Gastrocnemius medialis (tissue), 4 donors: ENCODE data around the gene OR4K13. TPM values are rescaled to one million over a fixed set of nuclear protein-coding genes. Genes with fewer than 3 reads are reported as not detected.

Source experiments
- ATAC-seq, 2 donors: fragments of 150-250 bp; one replicate each; pipeline ENCODE4 v1.9.1; 2016
- DNase-seq, 2 donors: peaks; one replicate each; pipeline ENCODE4 v3.0.0-alpha.2; 2019
- H3K27ac ChIP-seq, 4 donors: fragments of 200-600 bp; sonication (generic); 1 replicate in 1 of 4; 2 replicates in 3 of 4; pipeline ENCODE4 v1.5.1; 2016 to 2018; ENCODE audit warnings: mild to moderate bottlenecking in 2 of 4, moderate library complexity in 1 of 4
- H3K27me3 ChIP-seq, 3 donors: fragments of 200-600 bp; sonication (generic) in 2 of 3; 1 replicate in 1 of 3; 2 replicates in 2 of 3; pipeline versions ENCODE4 v1.5.1 to v1.6.0; 2016 to 2019; ENCODE audit warnings: mild to moderate bottlenecking in 1 of 3, moderate library complexity in 1 of 3
- H3K36me3 ChIP-seq, 2 donors: fragments of 200-600 bp; sonication (generic) in 1 of 2; one replicate each; pipeline ENCODE4 v1.5.1; 2017 to 2018
- H3K4me1 ChIP-seq, 2 donors: fragments of 200-600 bp; sonication (generic) in 1 of 2; one replicate each; pipeline ENCODE4 v1.5.1; 2016 to 2017; ENCODE audit warnings: mild to moderate bottlenecking in 2 of 2
- H3K4me3 ChIP-seq, 4 donors: fragments of 200-600 bp; sonication (generic) in 3 of 4; 1 replicate in 1 of 4; 2 replicates in 3 of 4; pipeline ENCODE4 v1.5.1; 2016 to 2019; ENCODE audit warnings: mild to moderate bottlenecking in 2 of 4
- H3K9me3 ChIP-seq, 3 donors: fragments of 200-600 bp; sonication (generic) in 2 of 3; 1 replicate in 1 of 3; 2 replicates in 2 of 3; pipeline ENCODE4 v1.5.1; 2016 to 2019
- POLR2A ChIP-seq, 2 donors: fragments of 450-650 bp; IDR thresholded peaks; one replicate each; pipeline ENCODE4 v1.6.1; 2017; ENCODE audit warnings: antibody characterized with exemption in 2 of 2, mild to moderate bottlenecking in 2 of 2, moderate library complexity in 2 of 2
- in situ Hi-C, 4 donors: fragments of 200-750 bp; cut with MboI; loops; one replicate each; pipeline versions ENCODE4 v1.15.0 to v1.8.0; 2017; ENCODE audit warnings: low sequenced_read_pairs in 4 of 4
- intact Hi-C: fragments of 100-400 bp; cut with DNase I; formaldehyde crosslinking; loops from one replicate; pipeline ENCODE4 v1.15.1; 2023; ENCODE audit warnings: low total_unique reads
- total RNA-seq, 4 donors: library from RNA; depleted of rRNA; stranded (reverse); fragments of >200 nt; gene quantifications; one replicate each; pipeline versions ENCODE4 v1.1.0 to v1.2.3, GENCODE V29; 2016
- TF ChIP-seq, protein P1 (sequence below), 5 experiments: fragments of 450-650 bp in 3 of 5; fragments of 200-600 bp in 2 of 5; sonication (generic) in 2 of 5; IDR thresholded peaks in 4 of 5; conservative IDR thresholded peaks in 1 of 5; 1 replicate in 4 of 5; 2 replicates in 1 of 5; pipeline ENCODE4 v1.5.1; 2016 to 2019; ENCODE audit warnings: antibody characterized with exemption in 5 of 5, mild to moderate bottlenecking in 3 of 5, moderate library complexity in 3 of 5

The OR4K13 gene, protein sequence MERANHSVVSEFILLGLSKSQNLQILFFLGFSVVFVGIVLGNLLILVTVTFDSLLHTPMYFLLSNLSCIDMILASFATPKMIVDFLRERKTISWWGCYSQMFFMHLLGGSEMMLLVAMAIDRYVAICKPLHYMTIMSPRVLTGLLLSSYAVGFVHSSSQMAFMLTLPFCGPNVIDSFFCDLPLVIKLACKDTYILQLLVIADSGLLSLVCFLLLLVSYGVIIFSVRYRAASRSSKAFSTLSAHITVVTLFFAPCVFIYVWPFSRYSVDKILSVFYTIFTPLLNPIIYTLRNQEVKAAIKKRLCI
- not detected for total RNA-seq

DNA sequence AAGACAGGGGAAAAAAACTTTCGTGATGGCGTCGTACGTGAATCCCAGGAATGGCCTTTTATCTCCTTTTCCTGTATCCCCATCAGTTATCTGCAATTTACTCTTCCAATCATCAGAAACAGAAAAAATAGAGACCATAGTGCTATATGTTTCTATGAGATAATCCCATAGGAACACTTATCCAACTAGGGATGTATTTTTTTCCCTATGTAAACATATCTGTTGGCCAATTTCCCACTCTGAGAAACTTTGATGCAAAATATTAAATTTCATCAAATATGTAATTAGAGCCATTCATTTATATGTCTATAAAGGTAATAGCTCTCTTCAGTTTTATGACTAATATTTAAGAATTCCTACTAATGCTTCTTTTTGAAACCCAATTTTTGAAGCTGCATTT is at the start of gene OR4K13:
Gene OR4K13, minus strand, starts transcription at position 101 of the 400 bp plus-strand sequence. CDS start 1,280 bp downstream, outside the sequence.
- Histone ChIP-seq H3K27me3 (no peaks in the 10 kb centered on the region), H3K36me3 (no peaks in the 10 kb centered on the region), H3K4me1 (no peaks in the 10 kb centered on the region), H3K9me3 (no peaks in the 10 kb centered on the region), H3K4me3 (no peak within 1 kb of the TSS), H3K27ac (no peak within 1 kb of the TSS)
- ATAC-seq: no peak
- TF ChIP-seq, protein P1, sequence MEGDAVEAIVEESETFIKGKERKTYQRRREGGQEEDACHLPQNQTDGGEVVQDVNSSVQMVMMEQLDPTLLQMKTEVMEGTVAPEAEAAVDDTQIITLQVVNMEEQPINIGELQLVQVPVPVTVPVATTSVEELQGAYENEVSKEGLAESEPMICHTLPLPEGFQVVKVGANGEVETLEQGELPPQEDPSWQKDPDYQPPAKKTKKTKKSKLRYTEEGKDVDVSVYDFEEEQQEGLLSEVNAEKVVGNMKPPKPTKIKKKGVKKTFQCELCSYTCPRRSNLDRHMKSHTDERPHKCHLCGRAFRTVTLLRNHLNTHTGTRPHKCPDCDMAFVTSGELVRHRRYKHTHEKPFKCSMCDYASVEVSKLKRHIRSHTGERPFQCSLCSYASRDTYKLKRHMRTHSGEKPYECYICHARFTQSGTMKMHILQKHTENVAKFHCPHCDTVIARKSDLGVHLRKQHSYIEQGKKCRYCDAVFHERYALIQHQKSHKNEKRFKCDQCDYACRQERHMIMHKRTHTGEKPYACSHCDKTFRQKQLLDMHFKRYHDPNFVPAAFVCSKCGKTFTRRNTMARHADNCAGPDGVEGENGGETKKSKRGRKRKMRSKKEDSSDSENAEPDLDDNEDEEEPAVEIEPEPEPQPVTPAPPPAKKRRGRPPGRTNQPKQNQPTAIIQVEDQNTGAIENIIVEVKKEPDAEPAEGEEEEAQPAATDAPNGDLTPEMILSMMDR (IDR thresholded peaks at IDR 0.05 in 4 of 5, conservative IDR thresholded peaks at IDR 0.05 in 1 of 5): no peak
- TF ChIP-seq POLR2A (IDR thresholded peaks at IDR 0.05): no peak
- no peak for DNase-seq
- intact Hi-C loops: no loop called here
- in situ Hi-C loops: no loop called here

DNA sequence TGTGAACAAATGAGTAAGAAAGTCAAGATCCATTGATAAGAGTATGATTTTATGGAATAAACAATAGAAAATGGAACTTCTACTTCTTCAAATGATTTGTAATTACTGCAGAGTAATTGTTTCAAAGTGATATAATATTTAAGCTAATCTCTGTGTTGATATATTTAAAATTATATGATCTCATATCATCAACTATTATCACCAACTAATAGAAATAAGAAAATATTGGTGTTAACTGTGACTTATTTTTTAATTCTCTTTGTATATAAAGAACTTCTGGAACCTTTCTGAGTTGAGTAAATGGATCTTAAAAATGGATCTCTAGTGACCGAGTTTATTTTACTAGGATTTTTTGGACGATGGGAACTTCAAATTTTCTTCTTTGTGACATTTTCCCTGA is 23.9 kb upstream of the OR4K13 start, which contains the start of gene OR4L1:
Gene OR4L1, plus strand, starts transcription at position 301 of the 400 bp plus-strand sequence. Its CDS starts 0 bp downstream, at position 301.
- H3K27ac ChIP-seq: no peak within 1 kb of the TSS
- no peaks in the 10 kb centered on the region for H3K27me3 ChIP-seq
- no peaks in the 10 kb centered on the region for H3K4me1 ChIP-seq
- no peaks in the 10 kb centered on the region for H3K36me3 ChIP-seq
- ATAC-seq (no peak), DNase-seq (no peak)
- no peaks in the 10 kb centered on the region for H3K9me3 ChIP-seq
- no peak within 1 kb of the TSS for H3K4me3 ChIP-seq
- no peak for TF ChIP-seq POLR2A (IDR thresholded peaks at IDR 0.05)
- in situ Hi-C loops: no loop called here
- intact Hi-C loops: no loop called here

DNA sequence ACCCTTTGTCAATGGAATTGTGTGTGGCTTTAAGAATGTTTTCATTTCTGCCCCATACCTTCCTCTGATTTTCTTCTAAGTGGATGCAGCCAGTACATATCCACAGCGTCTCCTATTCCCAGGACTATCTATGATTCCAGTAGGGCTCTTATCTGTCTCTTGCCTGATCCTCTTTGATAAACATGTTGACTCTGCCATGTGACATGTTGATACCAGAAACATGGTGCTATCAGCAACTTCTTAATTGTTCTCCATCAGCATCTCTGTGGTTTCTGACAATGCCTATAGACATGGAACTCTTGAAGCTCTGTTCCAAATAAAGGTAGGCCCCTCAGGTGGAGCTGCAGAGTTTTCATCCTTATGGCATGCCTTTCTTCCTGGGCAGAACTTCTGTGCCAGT is 12.4 kb upstream of the OR4K13 start:
- intact Hi-C loops (no loop called here), in situ Hi-C loops (no loop called here)
- Histone ChIP-seq H3K4me1 (no peaks in the 10 kb centered on the region), H3K9me3 (no peaks in the 10 kb centered on the region), H3K27ac (no peak overlapping the region), H3K27me3 (no peaks in the 10 kb centered on the region), H3K4me3 (no peak overlapping the region), H3K36me3 (no peaks in the 10 kb centered on the region)
- no peak for ATAC-seq
- TF ChIP-seq POLR2A (IDR thresholded peaks at IDR 0.05): no peak
- TF ChIP-seq, protein P1 (IDR thresholded peaks at IDR 0.05 in 4 of 5, conservative IDR thresholded peaks at IDR 0.05 in 1 of 5): no peak
- DNase-seq: no peak

DNA sequence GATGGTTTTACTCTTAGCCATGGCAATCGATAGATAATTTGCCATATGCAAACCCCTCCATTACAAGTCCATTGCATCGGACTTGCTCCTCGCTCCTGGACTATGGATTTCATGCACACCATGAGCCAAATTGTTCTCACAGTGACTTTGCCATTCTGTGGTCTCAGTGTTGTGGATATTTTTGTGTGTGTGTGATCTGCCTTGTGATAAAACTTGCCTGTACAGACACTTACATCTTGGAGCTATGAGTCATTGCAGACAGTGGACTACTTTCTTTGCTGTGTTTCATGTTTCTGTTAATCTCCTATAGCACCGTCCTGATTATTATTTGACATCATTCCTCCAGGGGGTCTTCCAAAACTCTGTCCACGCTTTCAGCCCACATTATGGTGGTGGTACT is 8.4 kb upstream of the OR4K13 start:
- Histone ChIP-seq H3K9me3 (no peaks in the 10 kb centered on the region), H3K27ac (no peak overlapping the region), H3K4me3 (no peak overlapping the region), H3K4me1 (no peaks in the 10 kb centered on the region), H3K36me3 (no peaks in the 10 kb centered on the region), H3K27me3 (no peaks in the 10 kb centered on the region)
- intact Hi-C loops (no loop called here), in situ Hi-C loops (no loop called here)
- no peak for TF ChIP-seq POLR2A (IDR thresholded peaks at IDR 0.05)
- TF ChIP-seq, protein P1 (IDR thresholded peaks at IDR 0.05 in 4 of 5, conservative IDR thresholded peaks at IDR 0.05 in 1 of 5): no peak
- no peak for ATAC-seq
- DNase-seq: no peak

DNA sequence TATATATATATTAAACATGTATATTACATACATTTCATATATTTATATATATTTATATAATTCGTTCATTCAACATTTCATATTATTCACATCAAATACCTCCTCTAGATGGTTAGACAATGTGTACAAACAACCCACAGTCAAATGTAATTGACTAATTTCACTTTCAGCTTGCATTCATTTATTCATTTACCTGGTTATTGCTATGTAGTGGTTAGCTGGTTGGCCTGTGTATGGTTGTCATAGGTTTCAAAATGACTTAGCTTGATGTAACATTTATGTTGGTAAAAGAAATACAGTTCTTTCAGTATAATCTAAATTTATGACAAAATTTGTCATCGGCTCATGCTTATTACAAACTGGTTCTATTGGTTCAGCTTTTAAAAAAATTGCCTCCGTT is 389 bp downstream of the OR4K13 start:
- Histone ChIP-seq H3K27me3 (no peaks in the 10 kb centered on the region), H3K36me3 (no peaks in the 10 kb centered on the region), H3K4me3 (no peak overlapping the region), H3K27ac (no peak overlapping the region), H3K4me1 (no peaks in the 10 kb centered on the region), H3K9me3 (no peaks in the 10 kb centered on the region)
- in situ Hi-C loops (no loop called here), intact Hi-C loops (no loop called here)
- ATAC-seq (no peak), DNase-seq (no peak)
- TF ChIP-seq POLR2A (IDR thresholded peaks at IDR 0.05): no peak
- TF ChIP-seq, protein P1 (IDR thresholded peaks at IDR 0.05 in 4 of 5, conservative IDR thresholded peaks at IDR 0.05 in 1 of 5): no peak
